GM19467 (cell line): Measurements from ENCODE around the gene CACNA2D3.
A peak's percentile ranks its signal among the peaks of the same experiment; 100 is the strongest.

Experiments used
- ATAC-seq: cut with Tn5 transposase; IDR thresholded peaks from one replicate; pipeline ENCODE4 v1.9.1; 2021; ENCODE audit warnings: mild to moderate bottlenecking, moderate library complexity; ENCODE audit not compliant: unreplicated experiment

CACNA2D3 gene

DNA sequence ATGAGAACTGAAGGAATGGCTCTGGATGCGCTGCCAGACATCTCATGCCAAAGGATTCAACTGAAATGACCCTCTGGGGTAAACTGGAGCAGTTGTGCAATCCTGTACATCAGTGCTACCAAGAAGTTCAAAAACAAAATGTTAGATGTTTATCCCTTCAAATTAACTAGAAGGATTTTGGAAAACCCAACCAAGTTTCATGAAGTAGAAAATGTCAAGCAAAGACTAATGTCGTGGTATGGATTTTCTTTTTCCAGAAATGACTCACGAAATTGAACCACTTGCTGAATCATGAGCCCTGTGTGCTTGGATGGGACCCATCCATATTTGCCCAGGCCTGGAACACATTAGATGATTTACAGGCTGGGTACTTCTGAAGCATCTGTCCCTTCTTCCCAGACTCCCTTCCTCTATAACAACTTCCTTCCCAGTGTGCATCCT, 703.9 kb downstream of the CACNA2D3 start:
- no peak for ATAC-seq

DNA sequence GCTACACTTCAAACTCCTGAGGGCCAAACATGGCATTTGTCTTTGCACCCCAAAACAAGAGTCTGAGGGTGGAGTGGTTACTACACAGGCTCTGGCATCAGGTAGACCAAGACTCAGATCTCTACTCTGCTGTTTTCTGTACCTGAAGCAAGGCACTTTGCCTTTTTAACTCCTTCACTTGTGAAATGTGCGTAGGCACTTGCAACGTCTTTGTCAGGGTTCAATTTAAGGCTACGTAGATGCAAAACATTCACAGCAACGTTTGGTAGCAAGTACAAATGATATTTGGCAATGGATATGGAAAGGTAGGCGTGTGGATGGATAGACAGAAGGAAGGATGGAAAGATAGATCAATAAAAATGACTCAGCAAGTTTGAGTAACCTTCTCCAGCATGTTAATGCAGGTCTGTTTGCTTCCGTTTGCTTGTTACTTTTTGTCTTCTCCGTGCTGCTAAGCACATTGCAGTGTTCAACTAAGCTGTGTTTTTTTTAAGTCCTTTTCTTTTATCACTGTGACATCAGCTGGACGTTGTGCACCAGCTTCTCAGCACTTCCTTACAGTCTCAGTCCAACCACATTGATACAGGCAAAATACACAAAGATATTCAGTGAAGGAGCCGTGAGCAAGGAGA, 704.8 kb downstream of the CACNA2D3 start:
- no peak for ATAC-seq

DNA sequence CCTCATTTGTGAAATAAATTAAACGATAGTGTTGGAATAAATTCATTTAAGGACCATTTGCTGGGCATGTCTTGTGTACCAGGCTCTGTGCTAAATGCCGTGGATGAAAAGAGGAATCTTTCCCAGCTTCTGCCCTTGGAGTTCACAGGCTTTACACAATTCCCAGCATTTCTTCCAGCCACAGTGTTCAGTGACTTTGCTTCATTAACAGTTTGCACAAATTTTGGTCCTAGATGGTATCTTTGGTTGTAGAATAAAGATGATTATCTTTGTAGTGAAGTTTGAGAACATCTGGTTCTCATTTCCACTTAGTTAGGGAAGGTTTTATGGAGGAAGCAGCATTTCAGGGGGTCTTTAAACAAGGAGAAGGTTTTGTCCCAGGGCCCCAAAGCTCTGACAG, 705.4 kb downstream of the CACNA2D3 start:
- no peak for ATAC-seq

DNA sequence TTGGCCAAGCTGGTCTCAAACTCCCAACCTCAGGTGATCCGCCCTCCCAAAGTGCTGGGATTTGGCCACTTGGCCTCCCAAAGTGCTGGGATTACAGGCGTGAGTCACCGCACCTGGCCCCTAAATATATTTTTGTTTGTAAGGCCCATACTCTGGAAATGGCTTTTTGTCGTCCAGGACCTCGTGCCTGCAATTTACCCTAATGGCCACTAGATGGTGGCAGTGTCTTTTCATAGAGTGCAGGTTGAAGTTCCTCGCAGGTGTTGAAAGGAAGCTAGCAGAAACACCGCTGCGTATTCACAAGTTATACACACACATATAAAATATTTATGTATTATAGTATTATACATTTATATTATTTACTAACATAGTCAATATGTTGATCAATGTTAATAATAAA, 708.3 kb downstream of the CACNA2D3 start:
- ATAC-seq = no peak

DNA sequence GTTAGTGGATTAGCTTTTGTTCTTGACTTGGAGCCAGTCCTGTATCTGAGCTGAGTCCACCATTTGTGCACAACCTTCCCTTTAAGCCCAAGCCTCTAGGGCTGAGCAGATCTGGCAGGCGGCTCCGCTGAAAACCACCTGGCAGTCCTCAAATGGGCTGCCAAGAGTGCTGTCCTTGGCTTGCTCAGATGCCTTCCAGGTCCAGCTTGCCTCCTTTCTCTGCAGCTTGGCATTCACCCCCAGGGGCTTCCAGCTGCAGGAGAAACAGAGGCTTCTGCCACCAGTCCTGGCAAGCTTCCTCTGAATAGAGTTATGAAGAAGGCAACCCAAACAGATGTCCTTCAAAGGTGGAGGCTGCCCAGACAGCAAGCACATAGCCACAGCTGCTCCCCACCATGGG, 708.8 kb downstream of the CACNA2D3 start:
- ATAC-seq = no peak

DNA sequence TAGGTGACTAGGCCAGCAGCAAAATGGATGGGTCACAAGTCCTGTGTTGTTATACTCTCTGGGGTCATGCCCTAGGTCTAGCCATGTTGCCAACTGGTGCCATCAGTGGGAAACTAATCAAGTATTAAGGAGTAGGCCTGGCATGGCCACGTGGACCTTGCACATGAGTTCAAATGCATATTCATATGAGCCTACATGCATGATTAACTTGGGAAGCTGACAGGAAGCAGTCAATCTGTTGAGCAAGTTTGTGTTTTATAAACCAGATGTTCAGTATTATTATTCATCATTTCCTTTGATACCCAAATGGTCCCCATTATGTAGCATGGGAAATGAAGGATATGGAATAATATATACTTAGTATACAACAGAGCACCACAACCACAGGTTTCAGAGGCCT, 710.5 kb downstream of the CACNA2D3 start:
- ATAC-seq = no peak

DNA sequence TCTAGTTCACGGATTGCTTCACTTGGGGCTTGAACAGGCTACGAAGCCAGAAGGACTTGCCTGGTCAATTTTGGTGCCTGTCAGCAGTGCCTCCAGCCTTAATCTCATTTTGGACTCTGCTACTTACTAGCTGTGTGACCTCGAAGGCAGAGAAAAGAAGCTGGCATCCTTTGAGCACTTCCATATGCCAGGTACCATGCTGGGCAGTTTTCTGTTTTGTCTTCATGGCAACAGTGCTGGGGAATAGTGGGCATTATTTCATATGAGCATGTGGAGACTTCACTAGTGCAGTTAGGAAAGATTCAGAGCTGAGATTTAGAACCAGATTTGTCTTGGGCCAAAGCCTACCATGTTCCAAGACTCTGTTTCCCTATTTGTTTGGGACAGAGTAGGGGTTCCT, 713.3 kb downstream of the CACNA2D3 start:
- no peak for ATAC-seq

DNA sequence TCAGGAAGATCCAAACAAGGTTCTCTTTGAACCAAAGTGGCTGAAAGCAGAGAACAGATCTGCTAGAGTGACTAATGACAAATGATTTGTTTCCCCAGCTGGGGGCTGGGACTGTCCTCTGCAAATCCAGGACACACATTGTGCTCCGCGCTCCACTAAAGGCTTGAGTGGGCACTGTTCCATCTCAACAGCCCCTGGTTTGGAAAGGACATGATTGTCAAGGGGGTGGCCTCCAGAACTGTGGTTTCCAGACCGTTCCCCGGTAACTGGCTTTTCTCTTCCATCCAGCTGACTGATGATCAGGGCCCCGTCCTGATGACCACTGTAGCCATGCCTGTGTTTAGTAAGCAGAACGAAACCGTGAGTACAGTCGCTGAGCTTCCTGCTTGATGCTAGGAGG, 714.5 kb downstream of the CACNA2D3 start:
- no peak for ATAC-seq

DNA sequence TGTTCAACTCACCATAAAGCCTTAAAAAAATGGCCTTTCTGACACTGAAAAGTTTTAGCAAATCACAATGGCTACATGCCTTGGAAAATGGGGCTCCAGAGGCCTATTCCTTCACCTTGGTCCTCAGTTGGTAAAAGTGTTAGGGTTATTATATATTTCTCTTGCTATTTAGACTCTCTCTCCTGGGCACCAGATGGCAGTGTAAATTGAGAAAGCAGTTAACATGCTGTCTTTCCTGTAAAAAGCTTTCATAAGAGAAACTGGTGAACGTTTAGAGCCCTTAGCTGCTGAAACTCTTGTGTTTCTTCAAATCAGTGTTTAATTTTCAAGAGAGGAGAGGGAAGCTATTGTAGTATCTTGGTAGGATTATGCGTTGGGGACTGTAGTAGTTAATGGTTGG, 715.6 kb downstream of the CACNA2D3 start:
- no peak for ATAC-seq

DNA sequence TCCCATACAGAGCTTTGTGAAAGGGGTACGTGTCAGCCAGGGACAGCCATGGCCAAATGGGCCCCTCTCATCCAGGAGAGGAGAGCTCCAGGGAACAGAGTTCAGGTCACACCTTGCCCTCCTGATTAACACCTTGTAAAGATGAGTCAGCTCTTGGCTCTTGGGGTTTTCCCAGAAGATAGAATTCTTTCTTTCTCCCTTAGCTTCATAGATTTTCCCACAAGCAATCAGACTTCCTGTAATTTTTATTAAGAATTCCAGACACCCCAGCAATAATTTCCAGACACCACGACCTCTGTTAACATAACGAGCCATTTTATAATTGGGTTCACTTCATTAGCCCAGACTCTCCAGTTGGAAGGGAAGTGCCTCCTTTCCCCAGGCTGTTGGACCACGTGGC, 719.1 kb downstream of the CACNA2D3 start:
- no peak for ATAC-seq

DNA sequence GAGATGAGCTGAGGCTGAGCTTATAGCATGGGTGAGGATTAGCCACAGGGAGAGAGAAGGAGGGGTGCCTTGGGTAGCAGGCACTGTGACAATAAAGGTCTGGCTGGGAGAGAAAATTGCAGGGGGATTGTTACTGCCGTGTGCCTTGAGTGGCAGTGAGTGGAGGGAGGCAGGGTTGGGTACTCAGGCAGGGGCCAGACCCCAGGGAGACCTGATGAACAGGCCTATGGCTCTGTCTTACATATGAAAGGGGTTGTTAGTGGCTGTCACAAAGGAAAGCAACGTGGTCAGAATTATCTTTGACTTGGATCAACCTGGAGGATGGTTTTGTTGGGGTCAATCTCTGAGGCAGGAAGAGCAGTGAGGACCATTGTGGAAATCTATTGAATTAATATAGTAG, 721.0 kb downstream of the CACNA2D3 start:
- ATAC-seq = no peak

DNA sequence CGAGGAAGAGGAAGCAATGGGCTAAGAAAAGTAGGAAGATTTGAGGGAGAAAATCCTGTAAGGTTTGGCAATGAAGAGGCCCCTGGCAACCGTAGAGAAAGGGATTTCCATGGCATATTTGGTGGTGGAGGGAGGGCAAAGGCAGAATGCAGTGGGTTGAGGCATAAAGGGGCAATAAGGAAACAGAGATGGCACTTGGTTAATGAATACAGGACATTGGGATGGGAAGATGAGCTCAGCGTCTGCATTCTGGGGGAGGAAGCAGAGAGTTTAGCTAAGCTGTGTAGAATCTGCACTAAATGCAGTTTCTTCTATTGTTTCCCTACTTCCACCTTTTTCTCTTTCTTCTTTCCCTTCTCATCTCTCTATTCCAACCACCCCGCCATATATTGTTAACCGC, 721.9 kb downstream of the CACNA2D3 start:
- ATAC-seq = no peak

DNA sequence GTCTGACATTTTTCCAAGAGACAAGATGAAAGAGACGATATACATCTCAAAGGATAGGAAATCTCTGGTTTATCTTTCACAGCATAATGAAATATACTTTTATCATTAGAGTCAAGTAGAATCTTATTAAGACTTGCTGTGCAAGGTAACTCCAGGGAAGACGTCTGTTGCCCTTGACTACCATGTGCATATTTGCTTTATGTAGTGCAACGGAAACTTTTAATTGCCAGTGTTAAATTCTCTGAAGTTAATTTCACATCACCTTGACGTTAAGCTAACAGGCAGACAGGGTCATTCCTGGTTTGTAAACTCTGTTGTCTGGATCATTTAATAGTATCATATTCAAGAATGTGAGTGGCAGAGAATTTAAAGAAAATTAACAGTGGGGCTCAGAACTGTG, 722.7 kb downstream of the CACNA2D3 start:
- ATAC-seq = no peak

DNA sequence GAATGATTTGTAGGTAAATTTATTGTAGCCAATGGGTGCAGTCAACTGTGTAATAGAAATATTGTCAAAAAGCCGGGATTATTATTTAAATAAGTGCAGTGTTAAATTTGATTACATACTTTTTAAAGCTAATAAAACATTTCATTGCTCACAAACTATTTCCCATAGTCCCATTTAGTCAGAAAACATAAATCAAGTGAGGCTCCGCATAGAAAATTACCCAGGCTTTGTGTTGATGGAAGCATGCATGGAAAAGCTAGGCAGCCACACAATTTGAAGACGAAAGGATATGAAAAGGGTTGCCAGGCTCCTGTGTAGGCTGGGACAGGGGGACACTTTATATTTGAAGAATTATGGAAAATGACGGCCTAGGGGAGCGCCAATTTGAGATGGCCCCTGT, 723.2 kb downstream of the CACNA2D3 start:
- no peak for ATAC-seq

DNA sequence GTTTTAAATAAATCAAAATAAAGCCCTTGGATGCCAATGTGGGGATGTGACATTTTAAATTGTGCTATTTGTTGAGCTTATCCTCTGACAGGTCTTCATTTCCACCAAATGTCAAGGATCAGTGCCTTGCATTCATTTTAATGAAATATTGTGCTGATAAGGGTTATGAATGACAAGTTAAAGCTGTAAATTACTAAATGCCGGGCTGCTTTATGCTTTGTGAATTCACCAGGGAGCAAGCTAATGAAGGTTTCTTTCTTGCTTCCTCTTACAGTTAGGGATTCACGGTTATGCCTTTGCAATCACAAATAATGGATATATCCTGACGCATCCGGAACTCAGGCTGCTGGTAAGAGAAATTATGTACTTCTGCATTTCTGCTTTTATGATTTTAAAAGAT, 723.8 kb downstream of the CACNA2D3 start:
- no peak for ATAC-seq

DNA sequence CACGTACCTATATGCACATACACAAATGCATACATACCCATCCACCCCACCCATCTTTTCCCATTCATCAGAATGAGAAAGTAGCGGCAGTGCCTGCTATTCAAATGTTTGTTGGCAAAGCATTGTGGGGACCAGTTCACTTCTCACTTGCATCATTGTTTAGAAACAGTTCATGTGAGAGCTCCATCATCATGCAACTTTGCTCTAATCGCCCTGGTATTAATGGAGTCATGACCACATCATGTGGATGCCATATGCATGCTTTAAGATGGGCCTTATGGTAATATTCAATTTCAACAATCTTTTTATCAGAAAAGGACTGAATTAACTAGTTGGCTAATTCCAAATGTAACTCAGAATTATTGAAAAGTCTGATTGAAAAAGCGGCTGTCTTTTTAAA, 725.0 kb downstream of the CACNA2D3 start:
- no peak for ATAC-seq

DNA sequence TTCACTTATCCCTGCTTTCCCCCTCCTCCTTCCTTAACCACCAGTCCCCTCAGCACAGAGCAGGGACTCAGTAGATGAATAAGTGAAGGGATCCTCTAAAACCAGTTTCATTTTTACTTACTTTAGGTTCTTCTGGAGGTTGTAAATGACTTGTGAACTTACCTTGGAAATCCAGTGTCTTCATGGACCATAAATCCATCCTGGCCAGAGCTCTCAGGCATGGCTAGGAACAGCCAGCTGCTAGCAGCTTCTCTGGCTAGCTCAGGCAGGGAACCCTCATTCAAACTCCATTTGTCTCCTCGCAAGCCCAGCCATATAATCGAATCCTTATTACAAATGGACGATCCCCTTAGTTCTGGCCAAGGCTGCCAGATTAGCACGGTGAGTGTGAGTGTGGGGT, 727.0 kb downstream of the CACNA2D3 start:
- no peak for ATAC-seq

DNA sequence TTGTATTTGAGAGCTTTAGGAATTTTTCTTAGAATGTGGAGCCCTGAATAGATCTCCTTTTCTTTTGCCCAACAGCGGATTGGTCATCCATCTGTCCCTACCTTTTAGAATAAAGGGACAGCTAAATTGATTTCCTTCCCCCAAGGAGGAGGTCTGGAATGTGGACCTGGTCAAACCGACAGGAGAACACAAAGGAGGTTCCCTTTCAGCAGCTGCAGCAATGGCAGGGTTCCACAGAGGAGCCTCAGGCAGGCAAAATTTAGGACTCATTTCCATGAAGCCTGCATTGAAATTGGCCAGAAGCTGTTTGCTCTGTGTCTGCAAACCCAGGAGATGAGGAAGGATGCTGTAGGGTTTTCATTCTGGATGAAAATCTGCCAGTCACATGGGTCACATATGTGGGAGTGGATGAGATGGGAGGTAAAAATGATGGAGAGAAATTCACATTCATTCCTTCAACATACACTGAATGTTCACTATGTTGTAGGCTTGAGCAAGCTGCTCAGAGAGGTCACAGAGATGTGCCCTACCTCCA, 728.2 kb downstream of the CACNA2D3 start:
- ATAC-seq = no peak

DNA sequence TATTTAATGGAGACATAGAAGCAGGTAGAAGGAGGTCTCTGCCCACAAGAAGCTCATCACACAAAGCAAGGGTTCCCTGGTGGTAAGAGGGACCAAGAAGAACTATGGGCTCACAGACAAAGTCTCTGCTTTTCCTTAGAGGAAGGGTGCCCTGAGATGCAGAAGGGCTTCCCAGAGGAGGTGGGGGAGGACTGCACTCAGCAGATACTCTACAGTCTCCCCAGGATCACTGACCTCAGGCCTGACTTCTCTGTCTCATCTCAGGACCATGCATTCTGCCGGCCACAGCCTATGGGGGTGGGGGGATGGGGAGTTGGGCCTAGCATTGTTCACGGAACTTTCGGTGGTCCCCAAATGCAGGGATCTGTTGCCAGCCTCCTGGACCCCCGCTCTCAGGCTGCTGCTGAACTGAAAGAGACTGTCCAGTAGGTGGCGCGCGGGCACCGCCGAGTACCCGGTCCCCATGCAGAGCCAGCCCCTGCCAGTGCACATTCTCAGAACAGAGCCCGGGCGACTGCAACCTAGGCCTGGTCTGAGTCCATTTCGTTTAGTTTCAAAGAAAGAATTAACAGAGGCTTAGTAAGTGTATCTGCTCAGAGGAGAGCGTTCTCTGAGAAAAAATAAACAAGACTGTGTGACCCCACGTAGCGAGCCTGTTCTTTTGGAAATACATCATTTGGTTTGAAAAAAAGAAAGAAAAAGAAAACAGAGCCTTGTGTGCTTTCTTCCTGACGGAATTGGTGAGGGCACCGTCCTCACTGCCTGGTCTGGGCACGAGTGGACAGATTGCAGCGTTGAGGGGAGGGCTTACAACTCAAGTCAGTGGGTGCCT, 731.4 kb downstream of the CACNA2D3 start:
- peak; percentile 66 for ATAC-seq

DNA sequence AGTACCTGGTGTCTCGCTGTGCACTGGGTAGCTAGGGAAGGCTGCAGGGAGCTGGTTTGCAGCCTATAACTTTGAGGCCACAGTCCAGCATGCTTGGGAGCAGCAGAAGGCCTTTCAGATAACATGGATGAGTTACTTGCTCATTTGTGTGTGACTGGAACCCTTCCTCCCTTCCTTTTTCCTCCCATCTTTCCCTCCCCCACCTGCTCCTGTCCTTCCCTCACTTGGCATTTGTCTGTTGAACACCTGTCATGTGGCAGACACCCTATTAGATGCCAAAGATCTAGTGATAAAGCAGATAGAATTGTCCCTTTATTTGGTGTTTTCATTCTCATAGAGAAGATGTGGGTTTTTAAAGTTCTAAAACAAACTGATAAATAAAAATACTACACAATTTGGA, 733.9 kb downstream of the CACNA2D3 start:
- no peak for ATAC-seq

DNA sequence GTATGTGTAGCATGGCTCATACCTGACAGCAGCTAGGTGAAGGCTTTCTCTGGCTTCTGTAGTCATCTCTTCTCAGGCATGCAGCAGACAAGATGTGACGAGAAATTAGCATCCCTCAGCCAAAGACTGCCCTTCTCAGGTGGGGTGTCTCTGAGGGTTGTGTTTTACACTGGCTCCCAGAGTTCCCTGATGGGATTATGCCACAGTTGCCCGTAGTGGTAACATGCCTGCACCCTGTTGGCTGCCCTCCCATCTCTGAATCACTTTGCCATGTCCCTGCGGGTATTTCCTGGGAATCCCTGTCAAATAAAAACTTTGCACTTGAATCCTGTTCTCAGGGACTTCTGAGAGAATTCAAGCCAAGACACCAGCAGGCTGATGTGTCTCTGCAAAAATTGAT, 735.0 kb downstream of the CACNA2D3 start:
- no peak for ATAC-seq

DNA sequence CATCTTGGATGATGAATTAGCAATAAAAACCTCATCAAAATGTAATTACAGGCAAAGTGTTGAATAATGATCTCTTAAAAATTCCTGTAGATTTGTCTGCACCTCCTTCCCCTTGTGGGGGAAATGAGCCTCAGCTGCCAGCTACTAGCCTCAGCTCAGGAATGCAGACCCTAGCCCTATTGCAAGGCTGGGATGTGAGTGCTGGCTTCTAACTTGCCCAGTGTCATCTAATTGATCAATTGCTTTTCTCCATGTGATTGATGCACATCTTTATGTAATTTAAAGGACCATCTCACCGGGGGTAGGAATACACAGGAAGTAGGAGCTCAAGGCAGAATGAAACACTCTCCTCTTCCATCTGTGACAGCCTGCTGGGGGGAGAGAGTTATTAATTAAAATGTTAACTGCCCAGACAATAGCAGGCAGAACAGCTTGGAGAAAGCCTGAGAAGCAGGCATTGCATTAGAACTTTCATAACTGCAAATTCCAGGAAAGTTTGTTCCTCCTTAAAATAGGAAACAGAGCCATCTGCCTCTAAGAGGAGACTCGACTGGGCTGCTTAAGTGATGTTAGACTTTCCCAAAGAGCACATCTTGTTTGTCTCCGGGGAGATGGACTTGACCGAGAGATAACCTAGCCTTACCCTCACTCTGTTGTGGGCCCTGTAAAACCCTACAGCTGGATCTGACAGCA, 735.9 kb downstream of the CACNA2D3 start:
- no peak for ATAC-seq
